Thyroid gland (tissue), 4 donors: ENCODE results near the gene TBATA. TPM values are rescaled to one million over a fixed set of nuclear protein-coding genes. Genes with fewer than 3 reads are reported as not detected.
"Not testable (repeated sequence)": the region's sequence is repeated elsewhere in the genome, so short reads cannot be mapped to it uniquely, and the experiment has no call there.

ENCODE experiments used
- DNase-seq, 2 donors: peaks; one replicate each; pipeline ENCODE4 v3.0.0-alpha.2; 2019
- H3K27ac ChIP-seq, 3 donors: fragments of 200-600 bp; sonication (generic); 1 replicate in 2 of 3; 2 replicates in 1 of 3; pipeline ENCODE4 v1.5.1; 2016 to 2019; ENCODE audit warnings: mild to moderate bottlenecking in 1 of 3, moderate library complexity in 1 of 3
- H3K27me3 ChIP-seq: fragments of 200-600 bp; sonication (generic); one replicate; pipeline ENCODE4 v1.5.1; 2019
- H3K36me3 ChIP-seq, 2 donors: fragments of 200-600 bp; sonication (generic); one replicate each; pipeline ENCODE4 v1.5.1; 2016 to 2019
- H3K4me1 ChIP-seq, 2 donors: fragments of 200-600 bp; sonication (generic); one replicate each; pipeline ENCODE4 v1.5.1; 2017 to 2019
- H3K4me3 ChIP-seq, 3 donors: fragments of 200-600 bp; sonication (generic); replicated peaks in 1 of 3; 1 replicate in 2 of 3; 2 replicates in 1 of 3; pipeline ENCODE4 v1.5.1; 2016; ENCODE audit warnings: mild to moderate bottlenecking in 1 of 3
- H3K9me3 ChIP-seq: fragments of 200-600 bp; sonication (generic); one replicate; pipeline ENCODE4 v1.5.1; 2017
- CTCF ChIP-seq, 6 experiments: fragments of 200-600 bp in 3 of 6; fragments of 450-650 bp in 3 of 6; sonication (generic) in 3 of 6; IDR thresholded peaks; one replicate each; pipeline ENCODE4 v1.5.1; 2016 to 2019; ENCODE audit warnings: antibody characterized with exemption in 6 of 6, mild to moderate bottlenecking in 2 of 6, inconsistent platforms in 1 of 6, moderate library complexity in 1 of 6
- POLR2A ChIP-seq, 2 donors: fragments of 450-650 bp; IDR thresholded peaks; one replicate each; pipeline ENCODE4 v1.6.1; 2017; ENCODE audit warnings: antibody characterized with exemption in 2 of 2, mild to moderate bottlenecking in 2 of 2, moderate library complexity in 1 of 2
- WGBS, 2 donors: methylation state at CpG; one replicate each; pipeline ENCODE4 v1.1.5; 2017; 5-methylcytosine and 5-hydroxymethylcytosine counted together
- intact Hi-C: fragments of 100-400 bp; cut with DNase I; formaldehyde crosslinking; loops from one replicate; pipeline ENCODE4 v1.15.1; 2023
- total RNA-seq, 4 donors: library from RNA; depleted of rRNA; stranded (reverse); fragments of >200 nt; gene quantifications; one replicate each; pipeline ENCODE4 v1.2.3, GENCODE V29; 2016

Gene TBATA
- total RNA-seq, 4 donors from 2014 or later: not detected

GRCh38 chr10:70773461-70773860, 11.7 kb downstream of the TBATA start:
- DNase-seq: no peak
- intact Hi-C loops: no loop called here
- no peaks in the 10 kb centered on the region for H3K4me1 ChIP-seq
- H3K27ac ChIP-seq: no peak overlapping the region
- no peak for TF ChIP-seq CTCF (IDR thresholded peaks at IDR 0.05)
- no peak for TF ChIP-seq POLR2A (IDR thresholded peaks at IDR 0.05)
- WGBS, 2 donors: 92% methylated on average over 8 of the region's 9 CpGs
- H3K4me3 ChIP-seq: no peak overlapping the region
- no peaks in the 10 kb centered on the region for H3K36me3 ChIP-seq
- no peaks in the 10 kb centered on the region for H3K9me3 ChIP-seq
- H3K27me3 ChIP-seq: no peaks in the 10 kb centered on the region

GRCh38 chr10:70772627-70773026, 12.6 kb downstream of the TBATA start:
- Histone ChIP-seq H3K4me3 (no peak overlapping the region), H3K27ac (no peak overlapping the region), H3K36me3 (no peaks in the 10 kb centered on the region), H3K9me3 (no peaks in the 10 kb centered on the region), H3K27me3 (no peaks in the 10 kb centered on the region), H3K4me1 (no peaks in the 10 kb centered on the region)
- DNase-seq: no peak
- intact Hi-C loops: no loop called here
- 93 to 95% methylated on average over 4 of the region's 4 CpGs for WGBS, 2 donors
- no peak for TF ChIP-seq POLR2A (IDR thresholded peaks at IDR 0.05)
- no peak for TF ChIP-seq CTCF (IDR thresholded peaks at IDR 0.05)

GRCh38 chr10:70771311-70772194, 13.6 kb downstream of the TBATA start:
- Histone ChIP-seq H3K4me3 (no peak overlapping the region), H3K27me3 (no peaks in the 10 kb centered on the region), H3K36me3 (no peaks in the 10 kb centered on the region), H3K27ac (no peak overlapping the region), H3K4me1 (no peaks in the 10 kb centered on the region), H3K9me3 (no peaks in the 10 kb centered on the region)
- TF ChIP-seq POLR2A (IDR thresholded peaks at IDR 0.05) (no peak), CTCF (IDR thresholded peaks at IDR 0.05) (no peak)
- intact Hi-C loops: no loop called here
- DNase-seq: no peak
- WGBS, 2 donors: 71 to 79% methylated on average over 8 of the region's 8 CpGs

- H3K4me1 ChIP-seq, H3K4me3 ChIP-seq, DNase-seq, intact Hi-C loops, H3K27ac ChIP-seq, H3K36me3 ChIP-seq, H3K9me3 ChIP-seq, H3K27me3 ChIP-seq: not testable (repeated sequence)
- whole genome bisulfite sequencing, 2 donors: 88 to 98% methylated on average over 7 of the region's 7 CpGs
Measured at GRCh38 chr10:70770516-70770915, 14.7 kb downstream of the TBATA start.

GRCh38 chr10:70770001-70770400, 15.2 kb downstream of the TBATA start:
- TF ChIP-seq CTCF (IDR thresholded peaks at IDR 0.05): no peak
- TF ChIP-seq POLR2A (IDR thresholded peaks at IDR 0.05): no peak
- Histone ChIP-seq H3K9me3 (no peaks in the 10 kb centered on the region), H3K36me3 (no peaks in the 10 kb centered on the region), H3K27me3 (no peaks in the 10 kb centered on the region), H3K4me3 (no peak overlapping the region), H3K27ac (no peak overlapping the region), H3K4me1 (no peaks in the 10 kb centered on the region)
- intact Hi-C loops: no loop called here
- WGBS, 2 donors: 89 to 90% methylated on average over 2 of the region's 2 CpGs
- no peak for DNase-seq
